ENCODE data around the gene WDR13. TPM values are rescaled to one million over a fixed set of nuclear protein-coding genes. Genes with fewer than 3 reads are reported as not detected.

WDR13 gene
- polyA plus RNA-seq, 1 of the 3 experiments (the other 2 are of a cell fraction) = 101 TPM

DNA sequence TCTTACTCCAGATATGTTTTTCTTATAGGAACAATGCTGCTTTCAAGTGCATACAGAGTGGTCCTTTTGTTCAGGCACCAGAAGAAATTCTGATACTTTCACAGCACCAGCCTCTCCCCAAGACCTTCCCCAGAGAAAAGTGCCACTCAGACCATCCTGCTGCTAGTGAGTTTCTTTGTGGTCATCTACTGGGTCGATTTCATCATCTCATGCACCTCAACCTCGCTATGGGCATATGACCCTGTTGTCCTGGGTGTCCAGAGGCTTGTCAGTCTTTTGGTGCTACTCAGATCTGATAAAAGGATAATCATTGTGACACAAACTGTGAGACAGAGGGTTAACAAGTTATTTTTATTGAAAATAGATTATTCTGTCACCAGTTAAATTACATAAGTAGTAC, 39.5 kb downstream of the WDR13 start:
- Histone ChIP-seq H3K4me3 (ENCODE audit: low read depth in 2 of 2, low read length in 1 of 2) (no peak overlapping the region), H3K9me3 (no peaks in the 10 kb centered on the region), H3F3A (replicated peaks; ENCODE audit: insufficient read depth) (no peaks in the 10 kb centered on the region), H3K27ac (ENCODE audit: low read depth in 2 of 2, low read length in 1 of 2) (no peak overlapping the region), H3K36me3 (replicated peaks in 1 of 2; ENCODE audit: control insufficient read depth in 1 of 2, insufficient read depth in 2 of 2, low read length in 1 of 2) (no peaks in the 10 kb centered on the region), H3K9me2 (no peaks in the 10 kb centered on the region), H3K9ac (no peak overlapping the region), H3K4me2 (no peak overlapping the region), H4K20me1 (ENCODE audit: insufficient read depth) (no peaks in the 10 kb centered on the region), H2AFZ (ENCODE audit: low read depth) (no peak overlapping the region), H3K27me3 (ENCODE audit: insufficient read depth) (0 out of 2 replicates have a peak, but pooled peaks cover 6% of the 10 kb centered on the region), H3K79me2 (ENCODE audit: insufficient read depth) (no peaks in the 10 kb centered on the region), H3K4me1 (ENCODE audit: control insufficient read depth in 1 of 2, insufficient read depth in 2 of 2, low read depth in 1 of 2, low read length in 1 of 2) (peaks cover 0 to under 1% of the 10 kb centered on the region in 2 experiments; a peak in 1 of 4 replicates)
- TF ChIP-seq, protein P1, sequence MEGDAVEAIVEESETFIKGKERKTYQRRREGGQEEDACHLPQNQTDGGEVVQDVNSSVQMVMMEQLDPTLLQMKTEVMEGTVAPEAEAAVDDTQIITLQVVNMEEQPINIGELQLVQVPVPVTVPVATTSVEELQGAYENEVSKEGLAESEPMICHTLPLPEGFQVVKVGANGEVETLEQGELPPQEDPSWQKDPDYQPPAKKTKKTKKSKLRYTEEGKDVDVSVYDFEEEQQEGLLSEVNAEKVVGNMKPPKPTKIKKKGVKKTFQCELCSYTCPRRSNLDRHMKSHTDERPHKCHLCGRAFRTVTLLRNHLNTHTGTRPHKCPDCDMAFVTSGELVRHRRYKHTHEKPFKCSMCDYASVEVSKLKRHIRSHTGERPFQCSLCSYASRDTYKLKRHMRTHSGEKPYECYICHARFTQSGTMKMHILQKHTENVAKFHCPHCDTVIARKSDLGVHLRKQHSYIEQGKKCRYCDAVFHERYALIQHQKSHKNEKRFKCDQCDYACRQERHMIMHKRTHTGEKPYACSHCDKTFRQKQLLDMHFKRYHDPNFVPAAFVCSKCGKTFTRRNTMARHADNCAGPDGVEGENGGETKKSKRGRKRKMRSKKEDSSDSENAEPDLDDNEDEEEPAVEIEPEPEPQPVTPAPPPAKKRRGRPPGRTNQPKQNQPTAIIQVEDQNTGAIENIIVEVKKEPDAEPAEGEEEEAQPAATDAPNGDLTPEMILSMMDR (IDR thresholded peaks at IDR 0.05) = no peak
- TF ChIP-seq SMC3 (IDR thresholded peaks at IDR 0.05; ENCODE audit: low read depth, low read length) = no peak
- TF ChIP-seq YY1 (IDR thresholded peaks at IDR 0.05; ENCODE audit: low read depth) = no peak
- TF ChIP-seq GATA2 (CRISPR knock-in tag; IDR thresholded peaks at IDR 0.05) = no peak
- TF ChIP-seq ELF1 (IDR thresholded peaks at IDR 0.05) = no peak
- TF ChIP-seq NRF1 (IDR thresholded peaks at IDR 0.05; ENCODE audit: low read depth, low read length) = no peak
- TF ChIP-seq RAD21 (IDR thresholded peaks at IDR 0.05; ENCODE audit: low read length) = no peak
- TF ChIP-seq TCF12 (IDR thresholded peaks at IDR 0.05) = no peak
- TF ChIP-seq, protein P2, sequence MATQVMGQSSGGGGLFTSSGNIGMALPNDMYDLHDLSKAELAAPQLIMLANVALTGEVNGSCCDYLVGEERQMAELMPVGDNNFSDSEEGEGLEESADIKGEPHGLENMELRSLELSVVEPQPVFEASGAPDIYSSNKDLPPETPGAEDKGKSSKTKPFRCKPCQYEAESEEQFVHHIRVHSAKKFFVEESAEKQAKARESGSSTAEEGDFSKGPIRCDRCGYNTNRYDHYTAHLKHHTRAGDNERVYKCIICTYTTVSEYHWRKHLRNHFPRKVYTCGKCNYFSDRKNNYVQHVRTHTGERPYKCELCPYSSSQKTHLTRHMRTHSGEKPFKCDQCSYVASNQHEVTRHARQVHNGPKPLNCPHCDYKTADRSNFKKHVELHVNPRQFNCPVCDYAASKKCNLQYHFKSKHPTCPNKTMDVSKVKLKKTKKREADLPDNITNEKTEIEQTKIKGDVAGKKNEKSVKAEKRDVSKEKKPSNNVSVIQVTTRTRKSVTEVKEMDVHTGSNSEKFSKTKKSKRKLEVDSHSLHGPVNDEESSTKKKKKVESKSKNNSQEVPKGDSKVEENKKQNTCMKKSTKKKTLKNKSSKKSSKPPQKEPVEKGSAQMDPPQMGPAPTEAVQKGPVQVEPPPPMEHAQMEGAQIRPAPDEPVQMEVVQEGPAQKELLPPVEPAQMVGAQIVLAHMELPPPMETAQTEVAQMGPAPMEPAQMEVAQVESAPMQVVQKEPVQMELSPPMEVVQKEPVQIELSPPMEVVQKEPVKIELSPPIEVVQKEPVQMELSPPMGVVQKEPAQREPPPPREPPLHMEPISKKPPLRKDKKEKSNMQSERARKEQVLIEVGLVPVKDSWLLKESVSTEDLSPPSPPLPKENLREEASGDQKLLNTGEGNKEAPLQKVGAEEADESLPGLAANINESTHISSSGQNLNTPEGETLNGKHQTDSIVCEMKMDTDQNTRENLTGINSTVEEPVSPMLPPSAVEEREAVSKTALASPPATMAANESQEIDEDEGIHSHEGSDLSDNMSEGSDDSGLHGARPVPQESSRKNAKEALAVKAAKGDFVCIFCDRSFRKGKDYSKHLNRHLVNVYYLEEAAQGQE (IDR thresholded peaks at IDR 0.05; ENCODE audit: low read depth, low read length) = no peak
- TF ChIP-seq FOXJ3 (CRISPR knock-in tag; IDR thresholded peaks at IDR 0.05) = no peak
- no peak for TF ChIP-seq SIN3A (IDR thresholded peaks at IDR 0.05; ENCODE audit: borderline replicate concordance, low read depth, low read length)
- DNase-seq = no peak
- CTCF ChIA-PET = no interaction called here
- WGBS (ENCODE audit: low lambda C conversion rate) = 0% methylated on average over 2 of the region's 2 CpGs
- POLR2A ChIA-PET = no interaction called here

DNA sequence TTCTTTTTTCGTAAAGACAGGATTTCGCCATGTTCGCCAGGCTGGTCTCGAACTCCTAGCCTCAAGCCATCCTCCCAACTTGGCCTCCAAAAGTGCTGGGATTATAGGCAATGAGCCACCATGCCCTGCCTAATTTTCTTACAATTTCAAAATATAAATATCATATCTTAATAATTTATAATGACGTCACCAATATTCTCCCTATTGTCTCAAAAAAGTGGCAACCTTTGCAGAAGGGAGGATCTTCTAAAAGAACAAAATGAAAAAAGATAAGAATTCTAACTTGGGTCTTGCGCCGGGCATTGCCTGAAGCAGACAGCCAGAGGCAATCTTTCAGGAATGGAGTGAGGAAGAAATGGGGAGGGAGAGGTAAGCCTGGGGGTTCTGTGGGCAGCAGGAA, 48.4 kb downstream of the WDR13 start:
- Histone ChIP-seq H3K79me2 (ENCODE audit: insufficient read depth) (no peaks in the 10 kb centered on the region), H3F3A (replicated peaks; ENCODE audit: insufficient read depth) (no peaks in the 10 kb centered on the region), H3K9me3 (no peaks in the 10 kb centered on the region), H3K27me3 (ENCODE audit: insufficient read depth) (peaks cover 4% of the 10 kb centered on the region; the same call in 1 of the 2 replicates), H3K9me2 (no peaks in the 10 kb centered on the region), H4K20me1 (ENCODE audit: insufficient read depth) (no peaks in the 10 kb centered on the region), H3K4me2 (no peak overlapping the region), H3K4me1 (ENCODE audit: control insufficient read depth in 1 of 2, insufficient read depth in 2 of 2, low read depth in 1 of 2, low read length in 1 of 2) (no peaks in the 10 kb centered on the region; a peak in 1 of 4 replicates), H3K36me3 (replicated peaks in 1 of 2; ENCODE audit: control insufficient read depth in 1 of 2, insufficient read depth in 2 of 2, low read length in 1 of 2) (no peaks in the 10 kb centered on the region), H2AFZ (ENCODE audit: low read depth) (no peak overlapping the region), H3K9ac (no peak overlapping the region), H3K27ac (ENCODE audit: low read depth in 2 of 2, low read length in 1 of 2) (no peak overlapping the region), H3K4me3 (ENCODE audit: low read depth in 2 of 2, low read length in 1 of 2) (no peak overlapping the region)
- TF ChIP-seq MAX (IDR thresholded peaks at IDR 0.05; ENCODE audit: low read depth) (no peak), RCOR1 (IDR thresholded peaks at IDR 0.05; ENCODE audit: low read length) (no peak), IRF3 (IDR thresholded peaks at IDR 0.05; ENCODE audit: low read depth, low read length) (no peak), MEF2A (IDR thresholded peaks at IDR 0.05; ENCODE audit: borderline replicate concordance, low read depth) (no peak)
- ChIA-PET CTCF (interaction anchor here (1.6 kb wide), 1 partner anchor 15 kb away, joined by 4 read pairs; no protein-coding TSS in a partner anchor), POLR2A (no interaction called here)
- 65% methylated on average over 7 of the region's 7 CpGs for WGBS (ENCODE audit: low lambda C conversion rate)
- DNase-seq = no peak
